ENCODE measurements around the gene PPP1R15A.
"Not testable (repeated sequence)": the region's sequence is repeated elsewhere in the genome, so short reads cannot be mapped to it uniquely, and the experiment has no call there.

PPP1R15A gene

GRCh38 chr19:48915757-48916156, 43.5 kb downstream of the PPP1R15A start:
- DNase-seq (ENCODE audit: low spot score): no peak

GRCh38 chr19:48918071-48918470, 45.9 kb downstream of the PPP1R15A start:
- no peak for DNase-seq (ENCODE audit: low spot score)

GRCh38 chr19:48918801-48919247, 46.6 kb downstream of the PPP1R15A start:
- no peak for DNase-seq (ENCODE audit: low spot score)

GRCh38 chr19:48919271-48919670, 47.0 kb downstream of the PPP1R15A start:
- DNase-seq (ENCODE audit: low spot score): not testable (repeated sequence)

GRCh38 chr19:48920949-48921348, 48.7 kb downstream of the PPP1R15A start:
- DNase-seq (ENCODE audit: low spot score): no peak

GRCh38 chr19:48921721-48922500, 49.7 kb downstream of the PPP1R15A start:
- DNase-seq (ENCODE audit: low spot score): no peak

GRCh38 chr19:48922548-48923490, 50.6 kb downstream of the PPP1R15A start:
- DNase-seq (ENCODE audit: low spot score): no peak

GRCh38 chr19:48925240-48925843, 53.1 kb downstream of the PPP1R15A start:
- no peak for DNase-seq (ENCODE audit: low spot score)

Measured in hematopoietic multipotent progenitor cell treated with erythropoietin and hydrocortisone succinate and interleukin-3 and kit ligand, for 17 days (in vitro differentiated cells).